GM21526 (cell line): Measurements from ENCODE around the gene ARHGEF33.

ENCODE experiments used
- ATAC-seq: cut with Tn5 transposase; IDR thresholded peaks from one replicate; pipeline ENCODE4 v1.9.1; 2021; ENCODE audit warnings: moderate library complexity; ENCODE audit not compliant: unreplicated experiment, low FRiP score

The ARHGEF33 gene

DNA sequence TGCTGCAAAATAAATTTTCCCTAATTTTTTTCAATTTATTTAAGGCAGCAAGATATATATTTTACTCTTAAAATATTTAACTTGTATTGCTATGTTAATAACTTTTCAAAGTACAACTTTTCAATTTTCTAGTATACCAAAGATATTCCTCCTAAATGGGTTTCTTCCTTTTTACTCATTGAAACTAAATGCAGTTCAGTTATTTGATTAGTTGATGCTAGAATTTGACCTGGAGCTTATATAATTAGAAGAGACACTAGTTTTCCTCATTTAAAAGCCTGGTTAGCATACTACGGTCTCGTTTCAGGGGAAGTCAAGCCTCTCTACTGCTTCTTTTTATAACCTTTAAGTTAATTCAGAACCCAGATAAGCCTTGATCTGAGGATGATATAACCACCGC is at the start of gene ARHGEF33:
Gene ARHGEF33, plus strand, starts transcription at position 301 of the 400 bp plus-strand sequence. CDS start 29,573 bp downstream, outside the sequence.
- no peak for ATAC-seq

GRCh38 chr2:38850045-38850444 is 39.6 kb upstream of the ARHGEF33 start:
- ATAC-seq = peak; percentile 93

- no peak for ATAC-seq
Observed at GRCh38 chr2:38856165-38856564, 33.5 kb upstream of the ARHGEF33 start.

DNA sequence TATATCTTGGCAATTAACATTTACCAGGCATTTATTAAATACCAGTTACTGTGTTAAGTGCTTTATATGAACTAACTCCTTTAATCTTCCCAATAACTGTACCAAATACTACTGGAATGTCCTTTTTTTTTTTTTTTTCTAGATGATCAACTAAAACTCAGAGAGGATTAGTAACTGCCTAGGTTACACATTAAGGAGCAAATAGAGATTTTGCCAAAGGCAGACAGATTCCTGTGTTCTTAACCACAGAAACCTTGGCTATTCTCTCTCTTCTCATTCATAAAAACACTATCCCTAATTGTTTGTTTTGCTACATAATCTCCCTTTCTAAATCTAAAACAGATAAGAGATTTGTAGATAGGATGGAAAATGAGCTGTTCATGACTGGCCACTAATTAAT is 27.2 kb upstream of the ARHGEF33 start:
- no peak for ATAC-seq

DNA sequence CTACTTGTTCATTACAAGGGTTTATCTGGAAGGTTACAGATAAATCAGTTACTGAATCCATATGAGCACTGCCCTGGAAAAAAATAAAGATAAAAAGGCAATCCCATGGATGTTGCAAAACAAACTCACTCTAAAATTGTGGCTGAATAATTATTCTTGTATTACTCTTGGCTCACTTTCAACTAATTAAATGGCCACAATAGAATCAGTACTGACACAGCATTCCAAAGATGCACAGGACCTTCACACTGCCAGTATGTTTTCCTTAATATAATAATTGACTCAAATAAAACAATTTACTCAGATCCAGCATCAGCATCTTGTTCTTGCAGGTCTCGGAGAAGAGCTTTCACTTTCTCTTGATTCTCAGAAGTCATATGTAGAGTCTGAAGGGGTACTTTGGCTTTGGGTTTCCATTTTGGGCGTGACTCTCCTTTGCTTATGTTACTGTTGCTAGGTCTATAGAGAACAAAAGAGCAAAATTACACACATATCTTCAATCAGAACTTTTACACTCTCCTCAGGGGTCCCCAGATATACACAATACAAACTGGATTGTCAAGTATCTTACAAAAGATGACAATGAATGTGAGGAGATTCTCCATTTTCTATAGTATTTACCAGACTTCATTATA is 26.5 kb upstream of the ARHGEF33 start:
- ATAC-seq = no peak

DNA sequence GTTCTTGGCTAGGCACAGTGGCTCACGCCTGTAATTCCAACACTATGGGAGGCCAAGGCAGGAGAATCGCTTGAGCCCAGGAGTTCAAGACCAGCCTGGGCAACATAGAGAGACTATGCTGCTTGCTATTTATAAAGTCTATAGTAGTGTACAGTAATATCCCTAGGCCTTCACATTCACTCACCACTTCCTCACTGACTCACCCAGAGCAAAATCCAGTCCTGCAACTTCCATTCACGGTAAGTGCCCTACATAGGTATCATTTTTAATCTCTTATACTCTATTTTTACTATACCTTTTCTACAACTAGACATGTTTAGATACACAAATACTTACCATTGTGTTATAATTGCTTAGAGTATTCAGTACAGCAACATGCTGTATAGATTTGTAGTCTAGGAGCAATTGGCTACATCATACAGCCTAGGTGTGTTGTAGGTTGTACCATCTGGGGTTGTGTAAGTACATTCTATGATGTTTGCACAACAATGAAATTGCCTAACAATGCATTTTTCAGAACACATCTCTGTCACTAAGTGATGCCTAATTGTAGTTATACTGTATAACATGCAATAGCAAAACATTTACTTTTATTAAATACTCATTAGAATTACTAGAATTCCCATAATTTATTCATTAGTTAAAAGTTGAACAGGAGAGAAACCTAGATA is 22.8 kb upstream of the ARHGEF33 start:
- no peak for ATAC-seq

DNA sequence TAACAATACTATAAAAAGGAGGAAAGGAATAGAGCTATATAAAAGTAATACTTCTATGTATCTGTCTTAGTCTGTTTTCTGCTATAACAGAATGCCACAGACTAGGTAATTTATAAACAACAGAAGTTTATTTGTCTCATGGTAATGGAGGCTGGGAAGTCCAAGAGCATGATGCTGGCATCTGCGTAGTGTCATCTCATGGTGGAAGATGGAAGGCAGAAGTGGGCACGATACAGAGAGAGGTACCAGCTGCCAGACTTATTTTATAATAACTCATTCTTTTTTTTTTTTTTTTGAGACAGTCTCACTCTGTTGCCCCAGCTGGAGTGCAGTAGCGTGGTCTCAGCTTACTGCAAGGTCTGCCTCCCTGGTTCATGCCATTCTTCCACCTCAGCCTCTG is 18.2 kb upstream of the ARHGEF33 start:
- ATAC-seq = no peak

DNA sequence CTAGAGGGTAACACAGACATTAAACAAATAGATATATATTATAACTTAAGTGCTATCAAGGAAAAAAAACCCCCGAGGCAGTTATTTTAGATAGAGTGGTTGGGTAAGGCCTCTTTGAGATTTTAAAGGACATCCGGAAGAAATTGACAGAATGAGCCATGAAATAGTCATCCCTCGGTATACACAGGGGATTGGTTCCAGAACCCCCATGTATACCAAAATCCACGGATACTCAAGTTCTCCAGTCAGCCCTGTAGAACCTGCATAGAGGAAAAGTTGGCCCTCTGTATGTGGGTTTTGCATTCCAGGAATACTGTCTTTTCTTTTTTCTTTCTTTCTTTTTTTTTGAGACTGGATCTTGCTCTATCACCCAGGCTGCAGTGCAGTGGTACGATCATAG is 15.9 kb upstream of the ARHGEF33 start:
- no peak for ATAC-seq

GRCh38 chr2:38875227-38875575 is 14.5 kb upstream of the ARHGEF33 start:
- no peak for ATAC-seq

DNA sequence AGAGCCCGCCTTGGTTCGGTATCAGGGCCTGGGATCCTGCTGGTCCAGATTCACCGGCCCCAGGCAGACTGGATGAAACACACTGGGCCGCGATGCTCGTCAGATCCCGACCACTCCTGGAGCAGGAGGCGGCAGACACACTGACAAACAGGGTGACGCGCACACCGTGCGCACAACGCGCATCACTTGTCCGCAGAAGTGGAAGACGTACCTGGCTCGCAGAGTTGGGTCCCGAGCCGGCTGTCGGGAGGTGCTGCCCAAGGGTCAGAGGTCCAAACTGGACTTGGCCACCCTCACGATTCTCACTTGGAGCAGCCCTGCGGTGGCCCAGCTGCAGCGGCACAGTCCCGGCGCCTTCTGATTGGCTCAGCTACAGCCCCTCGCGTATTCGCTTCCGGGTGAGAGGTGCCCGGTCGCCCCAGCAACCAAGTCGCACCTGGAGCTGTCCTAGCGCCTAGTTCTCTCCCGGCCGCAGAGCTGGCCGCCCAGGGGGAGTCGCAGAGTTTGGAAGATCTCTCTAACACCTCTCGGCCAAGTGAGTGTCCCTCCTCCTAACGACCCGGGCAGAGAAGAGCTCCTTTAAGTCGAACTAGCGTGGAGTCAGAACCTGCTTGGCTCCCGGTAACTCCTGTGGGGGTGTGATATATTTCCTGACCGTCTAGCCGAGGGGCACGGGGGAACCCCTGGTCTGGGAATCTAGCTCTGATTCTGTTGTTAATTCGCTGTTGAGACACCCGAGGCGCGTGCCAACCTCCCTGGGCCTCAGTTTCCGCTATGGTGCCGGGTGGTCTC is 13.9 kb upstream of the ARHGEF33 start, which contains the start of the genes DHX57 and MORN2:
Gene DHX57, minus strand, starts transcription at position 359 of the 792 bp plus-strand sequence. CDS start 7,529 bp downstream, outside the sequence.
Gene MORN2, plus strand, starts transcription at position 401 of the 792 bp plus-strand sequence.
- ATAC-seq = peak; percentile 100

- ATAC-seq = no peak
Observed at GRCh38 chr2:38876407-38876806, 13.3 kb upstream of the ARHGEF33 start.

- no peak for ATAC-seq
Observed at GRCh38 chr2:38886063-38886462, 3.6 kb upstream of the ARHGEF33 start.

GRCh38 chr2:38887347-38887746 is 2.3 kb upstream of the ARHGEF33 start:
- no peak for ATAC-seq

DNA sequence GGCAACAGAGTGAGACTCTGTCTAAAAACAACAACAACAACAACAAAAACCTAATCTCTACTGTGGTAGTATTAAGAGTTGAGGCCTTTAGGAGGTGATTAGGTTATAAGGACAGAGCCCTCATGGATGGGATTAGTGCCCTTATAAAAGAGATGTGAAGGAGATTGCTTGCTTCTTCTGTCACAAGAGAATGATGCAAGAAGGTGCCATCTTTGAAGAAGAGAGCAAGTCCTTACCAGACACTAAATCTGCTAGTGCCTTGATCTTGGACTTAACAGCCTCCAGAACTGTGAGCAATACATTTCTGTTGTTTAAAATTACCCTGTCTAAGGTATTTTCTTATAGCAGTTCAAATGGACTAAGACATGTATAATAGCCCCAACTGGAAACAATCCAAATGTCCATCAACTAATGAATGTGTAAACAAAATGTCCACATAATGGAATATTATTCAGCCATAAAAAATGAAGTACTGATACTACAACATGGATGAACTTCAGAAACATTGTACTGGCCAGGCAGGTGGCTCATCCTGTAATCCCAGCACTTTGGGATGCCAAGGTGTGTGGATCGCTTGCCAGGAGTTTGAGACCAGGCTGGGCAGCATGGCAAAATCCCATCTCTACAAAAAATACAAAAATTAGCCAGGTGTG is 1.6 kb upstream of the ARHGEF33 start:
- no peak for ATAC-seq

DNA sequence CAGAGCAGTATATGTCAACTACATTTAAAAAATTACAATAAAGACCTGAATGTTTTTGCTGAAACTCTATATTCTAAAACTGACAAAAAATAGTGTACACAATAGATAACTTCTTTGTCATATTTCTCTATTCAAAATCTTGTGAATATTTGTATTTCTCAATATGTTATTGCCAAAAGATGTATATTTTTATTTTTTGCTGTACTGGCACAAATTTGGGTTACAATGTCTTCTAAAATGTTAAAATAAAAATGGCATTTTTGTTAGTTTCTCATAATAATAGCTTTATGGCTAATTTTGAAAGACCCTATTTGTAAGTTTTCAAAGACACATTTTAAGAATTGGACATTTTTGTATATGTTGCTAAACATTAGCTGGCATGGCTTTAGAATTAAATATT is 630 bp upstream of the ARHGEF33 start:
- ATAC-seq = no peak

- ATAC-seq = no peak
Observed at GRCh38 chr2:38892819-38893218, 3.1 kb downstream of the ARHGEF33 start.

- ATAC-seq = no peak
Observed at GRCh38 chr2:38898256-38898655, 8.6 kb downstream of the ARHGEF33 start.

GRCh38 chr2:38900726-38901125 is 11.1 kb downstream of the ARHGEF33 start:
- ATAC-seq = no peak

GRCh38 chr2:38905251-38905650 is 15.6 kb downstream of the ARHGEF33 start:
- ATAC-seq = no peak

DNA sequence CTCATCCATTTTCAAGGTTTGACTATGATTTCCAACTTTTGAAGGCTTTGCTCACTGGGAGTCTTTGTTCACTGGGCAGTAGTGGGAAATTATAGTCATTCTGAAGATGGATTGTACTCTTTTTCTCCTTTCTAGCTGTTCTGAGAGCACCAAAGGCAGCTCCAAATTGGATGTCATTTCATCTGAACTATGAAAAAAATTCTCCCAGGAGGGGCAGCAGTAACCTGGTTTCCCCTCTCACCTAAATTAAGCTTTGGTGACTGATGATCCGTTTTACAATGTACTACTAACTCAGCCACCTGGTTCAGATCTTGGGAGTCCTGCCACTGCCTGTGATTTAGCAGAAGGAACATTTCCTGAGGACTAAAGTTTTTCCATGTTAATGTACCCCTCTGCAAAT is 17.6 kb downstream of the ARHGEF33 start:
- ATAC-seq = no peak
